GOT3 (cell line): ENCODE results near the gene CAPN5.

ENCODE experiments used
- DNase-seq: peaks from one replicate; lab custom pipeline; 2025; ENCODE audit warnings: mixed read lengths; lab: John Stamatoyannopoulos, UW

The CAPN5 gene

GRCh38 chr11:77135069-77135468, 68.3 kb downstream of the CAPN5 start:
- DNase-seq: no peak

- no peak for DNase-seq
Measured at GRCh38 chr11:77136074-77136473, 69.3 kb downstream of the CAPN5 start.

DNA sequence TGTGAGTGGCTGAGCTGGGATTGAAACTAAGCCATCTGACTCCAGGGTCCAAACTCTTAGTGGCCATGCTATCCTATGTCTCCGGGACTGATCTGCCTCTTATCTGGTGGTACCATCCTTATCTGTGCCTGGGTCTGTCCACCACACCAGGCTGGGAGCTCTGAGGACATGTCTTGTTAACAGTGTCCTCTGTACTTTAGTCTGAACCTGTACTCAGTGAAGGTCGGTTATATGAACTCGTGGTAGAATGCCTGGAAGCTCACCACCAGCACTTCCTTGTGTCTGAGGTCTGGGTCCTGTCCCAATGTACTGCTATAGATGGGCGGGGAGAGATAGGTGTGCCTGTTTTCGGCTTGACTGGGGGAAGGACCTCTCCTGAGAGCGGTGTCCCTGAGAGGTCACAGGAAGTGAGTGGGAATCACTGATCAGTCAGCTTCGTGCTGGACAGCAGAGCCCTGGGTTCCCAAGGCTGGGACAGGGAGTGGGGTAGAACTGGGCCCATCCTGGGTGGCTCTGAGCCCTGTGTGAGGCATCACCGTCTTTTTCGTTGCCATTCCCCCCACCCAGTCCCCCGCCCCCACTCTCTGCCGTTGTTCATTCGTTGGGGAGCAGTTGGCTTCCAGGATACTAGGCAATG, 70.1 kb downstream of the CAPN5 start:
- DNase-seq: no peak

DNA sequence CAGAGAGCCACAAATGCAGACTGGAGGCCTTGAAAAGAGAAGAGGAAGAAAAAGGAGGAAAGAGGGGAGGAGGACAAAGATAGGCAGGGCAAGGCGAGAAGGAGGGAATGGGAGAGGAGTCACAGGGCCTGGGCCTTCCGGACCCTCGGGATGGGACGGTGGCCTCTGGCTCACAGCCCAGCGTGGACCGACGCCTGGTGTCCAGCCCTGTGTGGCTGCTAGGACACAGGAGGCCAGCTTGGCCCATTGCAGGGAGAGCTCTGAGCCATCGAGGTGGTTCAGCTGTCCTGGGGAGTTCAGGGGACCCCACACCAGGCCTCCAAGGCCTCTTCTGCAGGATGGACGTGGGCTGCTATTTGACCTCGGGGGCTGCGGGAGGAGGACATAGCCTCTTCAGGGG, 70.7 kb downstream of the CAPN5 start:
- no peak for DNase-seq

- DNase-seq: no peak
Measured at GRCh38 chr11:77138106-77138649, 71.4 kb downstream of the CAPN5 start.

- no peak for DNase-seq
Measured at GRCh38 chr11:77139201-77139600, 72.4 kb downstream of the CAPN5 start.

DNA sequence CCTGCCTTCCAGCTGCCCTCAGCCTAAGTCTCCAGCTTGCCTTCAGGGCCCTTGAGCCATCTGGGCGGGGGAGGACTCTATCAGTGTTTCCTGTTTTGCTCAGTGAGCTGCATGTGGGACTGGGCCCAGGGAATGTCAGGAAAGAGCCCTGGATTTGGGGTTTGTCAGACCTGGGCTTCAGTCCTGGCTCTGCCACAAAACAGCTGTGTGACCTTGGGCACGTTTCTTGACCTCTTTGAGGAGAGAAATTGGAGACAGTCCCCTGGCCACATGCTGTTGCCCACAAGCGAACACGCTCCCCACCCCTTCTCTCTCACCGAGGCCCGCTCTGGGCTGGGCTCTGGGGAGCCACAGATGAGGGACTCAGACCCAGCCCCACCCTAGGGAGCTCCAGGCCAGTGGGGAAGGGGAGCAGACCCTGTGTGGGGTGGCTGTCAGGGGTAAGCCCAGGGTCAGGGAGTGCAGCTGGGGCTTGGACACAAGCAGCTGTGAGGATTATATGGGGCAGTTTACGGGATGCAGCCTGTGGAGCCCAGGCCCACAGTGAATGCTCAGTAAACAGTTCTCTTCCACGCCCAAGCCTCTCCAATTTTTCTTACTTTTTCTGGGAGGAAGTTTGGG, 73.6 kb downstream of the CAPN5 start:
- DNase-seq: no peak

DNA sequence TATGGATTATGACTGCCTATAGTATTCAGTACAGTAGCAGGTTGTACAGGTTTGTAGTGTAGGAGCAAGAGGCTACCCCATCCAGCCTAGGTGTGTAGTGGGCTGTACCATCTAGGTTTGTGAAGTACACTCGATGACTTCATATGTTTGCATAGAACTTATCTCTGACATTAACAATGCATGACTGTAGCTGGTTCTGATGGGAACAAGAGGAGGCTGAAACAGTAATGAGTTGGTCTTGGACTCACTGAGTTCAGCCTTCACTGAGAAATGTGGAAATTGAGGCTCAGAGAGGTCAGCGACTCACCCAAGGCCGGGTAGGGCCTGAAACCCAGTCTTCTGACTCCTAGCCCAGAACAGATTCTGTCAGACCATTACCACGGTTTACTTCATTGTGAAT, 74.3 kb downstream of the CAPN5 start:
- no peak for DNase-seq

- no peak for DNase-seq
Measured at GRCh38 chr11:77141475-77141874, 74.7 kb downstream of the CAPN5 start.

DNA sequence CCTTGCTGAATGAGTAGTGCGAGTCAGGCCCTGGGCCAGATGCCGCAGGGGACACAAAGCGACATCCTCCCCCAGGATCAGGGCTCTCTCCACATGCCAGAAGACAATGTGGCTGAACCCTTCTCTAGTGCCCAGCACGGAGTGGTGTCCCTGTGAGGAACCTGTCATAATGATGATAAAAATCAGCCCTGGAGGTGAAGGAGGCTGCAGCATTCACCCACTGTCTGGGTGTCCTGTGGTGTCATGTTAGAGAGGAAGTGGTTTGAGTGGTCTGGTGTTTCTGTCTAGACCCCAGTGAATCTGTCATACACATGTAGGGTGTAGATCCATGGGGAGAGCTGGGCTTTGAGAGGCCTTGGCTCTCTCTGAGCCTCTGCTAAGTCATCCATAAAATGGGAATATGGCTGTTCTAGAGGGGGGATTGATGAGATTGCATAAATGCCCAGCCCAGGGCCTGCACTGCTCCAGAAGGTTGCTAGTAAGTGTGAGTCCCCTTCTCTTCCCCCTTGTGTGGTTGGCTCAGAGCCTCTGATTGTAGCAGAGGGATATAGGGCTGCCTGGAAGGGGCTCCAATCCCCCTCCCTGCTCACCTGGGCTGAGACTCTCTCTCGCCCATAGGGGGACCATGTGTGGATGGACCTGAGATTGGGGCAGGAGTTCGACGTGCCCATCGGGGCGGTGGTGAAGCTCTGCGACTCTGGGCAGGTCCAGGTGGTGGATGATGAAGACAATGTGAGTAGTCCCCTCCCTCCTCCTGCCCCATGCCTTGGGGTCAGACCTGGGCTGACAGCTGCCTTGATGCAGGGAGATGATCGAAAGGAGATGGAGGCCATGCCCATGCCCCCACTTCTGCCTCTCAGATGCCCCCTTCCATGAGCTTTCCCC, 75.6 kb downstream of the CAPN5 start:
- DNase-seq: no peak

DNA sequence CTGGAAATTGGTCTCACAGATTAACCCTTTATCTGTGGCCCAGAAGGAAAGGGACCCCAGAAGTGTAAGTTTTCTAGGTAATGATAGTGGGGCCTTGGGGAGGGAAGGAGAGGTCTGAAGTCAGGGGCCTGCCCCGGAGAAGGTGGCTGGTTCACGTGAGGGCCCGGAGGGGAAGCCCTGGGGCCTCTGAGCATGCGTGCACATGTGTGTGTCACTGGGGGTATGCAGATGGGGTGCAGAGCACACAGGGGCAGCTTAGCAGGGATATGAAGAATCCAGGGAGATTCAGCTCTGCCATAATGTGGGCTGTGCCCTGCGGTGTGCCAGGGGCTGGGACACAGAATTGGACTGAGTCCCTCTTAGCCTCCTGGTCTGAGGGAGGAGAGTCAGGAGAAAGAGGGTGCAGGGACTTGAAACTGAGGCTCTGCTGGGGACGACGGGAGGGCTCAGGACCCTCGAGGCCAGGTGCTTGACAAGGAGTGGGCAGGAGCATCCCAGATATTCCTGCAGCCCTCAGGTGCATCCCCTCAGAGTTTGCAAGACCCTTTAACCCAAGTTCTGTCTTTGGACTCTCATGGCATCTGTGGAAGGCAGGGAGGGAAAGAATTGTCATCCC, 76.7 kb downstream of the CAPN5 start:
- no peak for DNase-seq

DNA sequence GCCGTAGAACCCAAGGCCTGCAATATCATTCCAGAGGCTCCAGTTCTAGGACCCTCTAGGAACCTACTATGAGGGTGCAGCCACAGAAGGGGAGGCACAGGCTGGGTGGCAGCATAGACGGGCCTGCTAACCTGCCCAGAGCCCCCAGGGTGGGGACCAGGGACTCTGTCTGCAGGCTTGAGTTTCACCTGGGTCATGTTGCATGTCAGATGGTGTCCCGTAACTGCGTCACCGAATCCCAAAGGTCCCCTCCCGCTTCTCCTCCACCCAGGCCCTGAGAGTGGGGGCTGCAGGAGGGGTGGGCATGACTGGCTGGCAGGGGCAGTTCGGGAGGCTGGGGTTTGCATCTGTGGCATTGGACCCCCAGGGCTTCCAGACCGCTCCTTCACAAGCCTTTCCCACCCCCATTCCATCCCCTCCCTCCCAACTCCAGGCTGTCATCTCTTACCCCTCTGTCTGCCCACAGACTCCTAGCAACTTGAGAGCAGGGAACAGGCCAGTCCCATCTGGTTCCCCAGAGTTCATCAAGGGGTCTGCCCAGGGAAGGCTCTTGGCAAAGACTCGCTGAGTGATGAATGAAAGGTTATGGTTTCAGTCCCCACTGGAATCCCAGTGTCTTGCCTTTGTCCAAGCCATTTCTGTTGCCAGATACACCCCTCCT, 77.6 kb downstream of the CAPN5 start:
- no peak for DNase-seq

- no peak for DNase-seq
Measured at GRCh38 chr11:77144857-77145428, 78.2 kb downstream of the CAPN5 start.

DNA sequence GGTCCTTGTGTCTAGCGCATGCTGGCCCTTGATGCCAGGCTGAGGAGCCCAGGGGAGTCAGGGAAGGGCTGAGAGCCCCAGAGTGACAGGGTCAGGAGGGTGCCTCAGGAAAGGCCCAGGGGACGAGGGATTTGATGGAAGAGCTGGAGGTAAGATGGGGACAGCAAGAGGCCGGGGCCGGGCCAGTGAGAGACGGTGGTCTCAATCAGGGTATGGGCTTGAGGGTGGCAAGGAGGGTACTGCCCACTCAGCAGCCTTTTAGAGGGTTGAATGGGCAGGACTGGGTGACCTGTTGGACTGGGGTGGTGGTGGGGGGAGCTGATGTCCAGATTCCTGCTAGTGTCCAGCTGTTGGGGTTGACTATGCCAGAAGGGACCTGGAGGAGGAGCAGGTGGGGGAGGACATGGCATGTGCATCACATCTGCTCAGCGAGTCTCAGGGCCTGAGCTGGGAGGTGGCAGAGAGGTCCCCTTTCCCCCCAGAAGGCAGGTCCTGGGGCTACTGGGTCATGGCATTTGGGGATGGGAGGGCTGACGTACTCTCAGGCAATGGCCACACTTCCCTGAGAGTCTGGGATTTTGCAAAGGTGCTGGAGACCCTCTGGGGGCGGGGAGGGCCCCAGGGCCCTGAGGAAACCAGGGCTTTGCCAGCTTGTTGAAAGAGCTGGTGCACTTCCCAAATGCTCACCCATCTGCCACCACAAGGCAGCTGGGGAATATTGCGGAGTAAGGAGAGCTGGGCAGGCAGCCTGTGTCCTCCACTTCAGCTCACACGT, 79.7 kb downstream of the CAPN5 start:
- no peak for DNase-seq

GRCh38 chr11:77147036-77147315, 80.2 kb downstream of the CAPN5 start:
- DNase-seq: no peak

GRCh38 chr11:77147668-77148321, 81.0 kb downstream of the CAPN5 start:
- no peak for DNase-seq

- no peak for DNase-seq
Measured at GRCh38 chr11:77148963-77149715, 82.4 kb downstream of the CAPN5 start.

DNA sequence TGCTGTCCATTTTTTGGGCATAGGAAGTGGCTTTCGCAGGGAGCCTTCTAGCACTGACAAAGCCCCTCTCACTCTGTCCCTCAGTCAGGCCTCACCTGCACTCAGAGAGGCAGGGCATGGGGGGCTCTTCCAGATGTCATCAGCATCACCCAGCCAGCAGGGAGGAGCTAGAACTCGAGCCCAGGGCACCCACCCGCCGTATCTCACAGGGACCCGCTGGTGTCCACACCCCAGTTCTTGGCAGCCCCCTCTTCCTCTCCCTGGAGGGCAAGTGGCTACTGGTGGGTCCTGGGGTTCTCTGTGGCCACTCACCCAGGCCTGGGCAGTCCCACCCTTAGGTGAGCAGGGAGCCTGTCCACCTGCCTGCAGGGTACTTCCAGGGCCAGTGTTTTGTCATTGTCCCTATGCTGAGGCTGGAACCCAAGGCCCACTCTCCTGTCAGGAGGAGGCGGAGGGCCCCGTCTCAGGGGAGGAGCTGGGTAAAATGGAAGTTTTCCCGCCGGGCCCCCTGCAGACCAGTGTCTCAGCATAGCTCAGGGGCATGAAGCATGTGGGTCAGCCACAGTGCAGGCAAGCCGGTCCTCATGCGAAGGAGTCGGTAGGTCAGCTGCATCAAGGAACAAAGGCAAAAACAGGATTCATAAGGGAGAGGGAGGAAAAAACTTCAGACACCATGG, 83.1 kb downstream of the CAPN5 start:
- DNase-seq: no peak

DNA sequence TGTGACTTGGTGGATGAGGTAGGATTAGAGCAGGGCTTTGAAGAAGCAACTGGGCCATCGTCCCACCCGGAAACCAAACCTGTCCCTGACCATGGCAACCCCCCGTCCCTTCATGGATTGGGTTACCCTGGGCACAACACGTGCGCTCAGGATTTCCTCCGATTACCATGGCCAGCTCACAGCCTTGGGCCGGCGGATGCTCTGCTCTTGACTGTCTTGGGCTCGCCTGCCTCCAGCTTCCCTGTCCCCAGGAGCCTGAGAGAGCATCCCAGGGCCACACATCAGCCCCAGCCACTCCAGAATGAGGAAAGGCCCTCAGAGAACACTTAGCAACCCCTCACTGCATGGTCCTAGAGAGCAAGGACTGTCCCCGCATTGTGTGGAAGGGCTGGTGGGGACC, 84.1 kb downstream of the CAPN5 start:
- DNase-seq: no peak
